ACHN (cell line): ENCODE results near the gene ERC2.

Experiments
- DNase-seq: peaks from one replicate; pipeline ENCODE4 v3.0.0-alpha.2; 2015
- in situ Hi-C: cut with HindIII; loops from 2 replicates; pipeline ENCODE4 v1.10.0; 2017; ENCODE audit warnings: low sequenced_read_pairs, low pct_ligation_motif_present, low pct_unique_long_range_greater_than_20kb

Gene ERC2

GRCh38 chr3:56122911-56123310 is 345.4 kb downstream of the ERC2 start:
- in situ Hi-C loops: no loop called here
- DNase-seq: no peak

GRCh38 chr3:56121716-56122115 is 346.6 kb downstream of the ERC2 start:
- in situ Hi-C loops: no loop called here
- no peak for DNase-seq

- DNase-seq: no peak
These were observed 348.5 kb downstream of the ERC2 start for GRCh38 chr3:56119575-56120349.

GRCh38 chr3:56118968-56119367 is 349.3 kb downstream of the ERC2 start:
- in situ Hi-C loops: no loop called here
- DNase-seq: no peak

More at GRCh38 chr3:56119575-56120349, 348.5 kb downstream of the ERC2 start:
- in situ Hi-C loops: no loop called here

- no peak for DNase-seq
- in situ Hi-C loops: no loop called here
These were observed 352.6 kb downstream of the ERC2 start for GRCh38 chr3:56115698-56116097.

GRCh38 chr3:56115199-56115598 is 353.1 kb downstream of the ERC2 start:
- DNase-seq: no peak
- in situ Hi-C loops: no loop called here

- DNase-seq: no peak
- in situ Hi-C loops: no loop called here
These were observed 354.4 kb downstream of the ERC2 start for GRCh38 chr3:56113908-56114307.

- in situ Hi-C loops: no loop called here
These were observed 355.0 kb downstream of the ERC2 start for GRCh38 chr3:56113231-56113630.

GRCh38 chr3:56111606-56112304 is 356.5 kb downstream of the ERC2 start:
- no peak for DNase-seq
- in situ Hi-C loops: no loop called here

More at GRCh38 chr3:56113231-56113630, 355.0 kb downstream of the ERC2 start:
- no peak for DNase-seq

- no peak for DNase-seq
- in situ Hi-C loops: no loop called here
These were observed 357.4 kb downstream of the ERC2 start for GRCh38 chr3:56110886-56111285.

- no peak for DNase-seq
- in situ Hi-C loops: no loop called here
These were observed 361.1 kb downstream of the ERC2 start for GRCh38 chr3:56107157-56107556.

- in situ Hi-C loops: no loop called here
- no peak for DNase-seq
These were observed 366.2 kb downstream of the ERC2 start for GRCh38 chr3:56102032-56102431.

- no peak for DNase-seq
- in situ Hi-C loops: no loop called here
These were observed 366.7 kb downstream of the ERC2 start for GRCh38 chr3:56101576-56101975.

- DNase-seq: no peak
These were observed 371.3 kb downstream of the ERC2 start for GRCh38 chr3:56096999-56097398.

GRCh38 chr3:56094170-56094569 is 374.1 kb downstream of the ERC2 start:
- in situ Hi-C loops: no loop called here
- DNase-seq: no peak

More at GRCh38 chr3:56096999-56097398, 371.3 kb downstream of the ERC2 start:
- in situ Hi-C loops: no loop called here

GRCh38 chr3:56089739-56090138 is 378.5 kb downstream of the ERC2 start:
- in situ Hi-C loops: no loop called here

GRCh38 chr3:56087451-56088053 is 380.7 kb downstream of the ERC2 start:
- in situ Hi-C loops: no loop called here
- no peak for DNase-seq

More at GRCh38 chr3:56089739-56090138, 378.5 kb downstream of the ERC2 start:
- no peak for DNase-seq

- DNase-seq: no peak
- in situ Hi-C loops: no loop called here
These were observed 381.9 kb downstream of the ERC2 start for GRCh38 chr3:56086355-56086754.

- in situ Hi-C loops: no loop called here
- DNase-seq: no peak
These were observed 387.0 kb downstream of the ERC2 start for GRCh38 chr3:56081246-56081645.
